SK-N-MC (cell line): ENCODE data around the gene GCK.

Experiments used
- DNase-seq: peaks from one replicate; pipeline ENCODE4 v3.0.0-alpha.2; 2011; ENCODE audit warnings: low read depth, low spot score
- H3K27ac ChIP-seq: fragments of 200-600 bp; sonication (generic); 2 replicates; pipeline ENCODE4 v1.5.1; 2016; ENCODE audit warnings: mixed run types
- H3K36me3 ChIP-seq: fragments of 200-600 bp; sonication (generic); 2 replicates; pipeline ENCODE4 v1.6.1; 2017; ENCODE audit warnings: antibody characterized with exemption, low read length, mixed read lengths; ENCODE audit not compliant: insufficient read depth
- H3K4me3 ChIP-seq: fragments of 200-600 bp; sonication (generic); 2 replicates; pipeline ENCODE4 v1.5.1; 2016
- H3K9ac ChIP-seq: fragments of 200-600 bp; sonication (generic); 2 replicates; pipeline ENCODE4 v1.8.0; 2017; ENCODE audit warnings: mixed run types, mixed read lengths; ENCODE audit not compliant: insufficient read length
- H3K9me3 ChIP-seq: fragments of 200-600 bp; sonication (generic); 2 replicates; pipeline ENCODE4 v1.6.1; 2017; ENCODE audit warnings: low read depth, mild to moderate bottlenecking, antibody characterized with exemption, low read length, moderate library complexity, mixed read lengths
- EZH2 ChIP-seq: fragments of 200-600 bp; sonication (generic); IDR thresholded peaks from one replicate; pipeline ENCODE4 v1.6.1; 2017; ENCODE audit warnings: antibody characterized with exemption
- FOXP2 ChIP-seq: optimal IDR thresholded peaks from 2 replicates; pipeline ENCODE3; 2011; ENCODE audit warnings: mild to moderate bottlenecking, moderate library complexity; ENCODE audit not compliant: insufficient read depth; ENCODE audit errors: extremely low read length, control extremely low read depth
- POLR2AphosphoS5 ChIP-seq: IDR thresholded peaks from 2 replicates; pipeline ENCODE4 v1.6.1; 2012; ENCODE audit warnings: mild to moderate bottlenecking, low read depth, low read length, borderline replicate concordance

The GCK gene

DNA sequence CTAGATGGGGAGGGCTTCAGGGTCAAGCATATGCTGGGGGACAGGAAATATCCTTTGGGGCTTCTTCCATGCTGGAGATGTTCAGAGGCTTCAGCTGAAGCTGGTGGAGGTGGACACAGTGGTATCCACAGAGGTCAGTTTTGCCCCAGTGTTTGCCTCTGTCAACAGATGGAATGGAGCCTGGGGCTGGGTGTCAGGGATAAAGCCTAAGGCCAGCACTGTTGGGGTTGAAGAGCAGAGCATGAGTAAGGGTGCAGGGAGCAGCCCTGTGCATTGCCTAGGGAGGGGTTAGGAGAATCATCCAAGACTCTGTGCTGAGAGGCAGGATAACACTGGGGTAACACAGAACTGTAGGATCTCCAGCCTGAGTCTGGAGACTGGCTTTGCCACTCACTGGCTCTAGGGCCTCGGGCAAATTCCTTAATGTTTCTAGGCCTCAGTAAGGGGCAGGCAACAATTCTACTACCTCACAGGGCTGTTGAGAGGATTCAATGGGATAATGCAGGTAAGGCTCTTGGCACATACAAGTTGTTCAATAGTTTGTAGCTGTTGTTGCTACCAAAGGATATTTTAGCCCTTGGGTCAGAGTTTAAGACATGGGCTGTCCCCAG is 26.3 kb downstream of the GCK start:
- Histone ChIP-seq H3K36me3 (no peaks in the 10 kb centered on the region), H3K9ac (no peak overlapping the region), H3K9me3 (no peaks in the 10 kb centered on the region), H3K27ac (no peak overlapping the region), H3K4me3 (no peak overlapping the region)
- TF ChIP-seq EZH2 (no peak), FOXP2 (no peak), POLR2AphosphoS5 (no peak)
- DNase-seq: no peak

DNA sequence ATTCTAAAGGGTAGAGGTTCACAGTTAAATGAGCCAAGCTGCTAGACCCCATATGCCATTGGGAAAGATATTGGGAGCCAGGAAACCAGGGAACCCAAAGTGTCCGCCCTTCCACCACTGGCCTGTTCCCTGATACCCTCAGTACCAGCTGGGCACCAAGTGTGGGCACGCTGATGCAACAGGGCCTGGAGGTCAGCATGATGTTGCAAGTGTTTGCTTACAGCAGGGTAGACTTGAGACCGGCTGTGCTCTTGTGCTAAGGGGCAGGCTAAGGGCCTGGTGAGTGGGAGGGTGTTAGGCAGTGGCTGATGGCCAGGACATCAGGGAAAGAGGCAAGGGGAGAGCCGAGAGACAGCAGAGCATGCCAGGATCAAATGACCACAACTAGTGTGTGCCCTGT is 27.1 kb downstream of the GCK start:
- H3K27ac ChIP-seq: no peak overlapping the region
- DNase-seq: no peak
- no peaks in the 10 kb centered on the region for H3K9me3 ChIP-seq
- H3K36me3 ChIP-seq: no peaks in the 10 kb centered on the region
- TF ChIP-seq FOXP2: no peak
- TF ChIP-seq EZH2: no peak
- TF ChIP-seq POLR2AphosphoS5: no peak
- H3K4me3 ChIP-seq: no peak overlapping the region
- no peak overlapping the region for H3K9ac ChIP-seq

DNA sequence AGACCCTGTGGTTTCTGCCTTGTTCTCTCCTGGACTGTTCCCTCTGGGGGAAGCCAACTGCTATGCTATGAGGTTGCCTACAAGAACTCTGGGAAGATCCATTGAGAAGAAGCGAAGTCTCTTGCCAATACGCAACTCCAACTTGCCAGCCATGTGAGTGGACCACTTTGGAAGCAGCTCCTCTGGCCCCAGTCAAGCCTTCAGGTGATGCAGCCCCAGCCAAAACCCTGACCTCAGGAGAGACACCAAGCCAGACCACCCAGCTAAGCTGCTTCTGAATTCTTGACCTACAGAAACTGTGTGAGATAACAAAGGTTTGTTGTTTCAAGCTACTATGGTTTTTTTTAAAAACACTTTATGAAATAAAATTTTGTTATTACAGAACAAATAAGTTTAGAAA is 27.9 kb downstream of the GCK start:
- Histone ChIP-seq H3K27ac (no peak overlapping the region), H3K4me3 (no peak overlapping the region), H3K9ac (no peak overlapping the region), H3K36me3 (no peaks in the 10 kb centered on the region), H3K9me3 (no peaks in the 10 kb centered on the region)
- TF ChIP-seq POLR2AphosphoS5 (no peak), EZH2 (no peak), FOXP2 (no peak)
- DNase-seq: no peak

DNA sequence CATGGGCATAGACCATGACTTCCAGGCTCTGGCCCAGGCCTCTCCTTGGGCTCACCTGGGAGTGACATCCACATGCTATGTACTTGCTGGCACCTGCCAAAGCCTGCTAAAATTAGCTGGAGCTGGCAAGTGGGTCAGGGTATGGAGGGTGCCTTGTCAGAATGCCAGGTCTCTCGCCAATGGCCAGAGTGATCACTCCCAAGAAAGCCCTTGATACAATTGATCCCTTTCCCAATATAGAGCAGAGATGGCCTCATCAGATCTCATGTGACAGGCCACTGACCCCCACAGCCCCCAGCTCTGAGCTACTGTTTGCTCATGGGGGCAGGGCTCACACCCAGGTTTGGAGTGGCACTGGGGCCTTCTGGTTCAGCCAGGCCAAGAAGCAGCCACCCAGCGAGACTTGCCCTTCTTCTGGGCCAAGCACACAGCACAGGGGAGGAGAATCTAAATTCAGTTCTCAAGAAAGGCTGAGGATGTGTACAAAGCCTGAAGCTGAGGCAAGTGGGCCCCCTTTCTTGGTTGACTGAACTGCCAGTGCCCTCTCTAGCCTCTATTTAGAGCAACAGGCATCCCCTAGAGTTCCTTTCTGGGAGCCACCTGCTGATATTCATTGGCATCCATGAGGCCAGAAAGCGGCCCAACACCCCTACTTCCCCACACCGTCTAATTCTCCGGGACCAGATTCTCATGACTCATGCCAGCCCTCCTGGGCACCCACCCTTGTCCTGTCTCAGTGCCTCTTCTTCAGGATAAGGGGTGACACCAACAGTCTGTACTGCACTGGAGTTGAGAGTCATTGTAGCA is 29.2 kb downstream of the GCK start:
- H3K4me3 ChIP-seq: no peak overlapping the region

DNA sequence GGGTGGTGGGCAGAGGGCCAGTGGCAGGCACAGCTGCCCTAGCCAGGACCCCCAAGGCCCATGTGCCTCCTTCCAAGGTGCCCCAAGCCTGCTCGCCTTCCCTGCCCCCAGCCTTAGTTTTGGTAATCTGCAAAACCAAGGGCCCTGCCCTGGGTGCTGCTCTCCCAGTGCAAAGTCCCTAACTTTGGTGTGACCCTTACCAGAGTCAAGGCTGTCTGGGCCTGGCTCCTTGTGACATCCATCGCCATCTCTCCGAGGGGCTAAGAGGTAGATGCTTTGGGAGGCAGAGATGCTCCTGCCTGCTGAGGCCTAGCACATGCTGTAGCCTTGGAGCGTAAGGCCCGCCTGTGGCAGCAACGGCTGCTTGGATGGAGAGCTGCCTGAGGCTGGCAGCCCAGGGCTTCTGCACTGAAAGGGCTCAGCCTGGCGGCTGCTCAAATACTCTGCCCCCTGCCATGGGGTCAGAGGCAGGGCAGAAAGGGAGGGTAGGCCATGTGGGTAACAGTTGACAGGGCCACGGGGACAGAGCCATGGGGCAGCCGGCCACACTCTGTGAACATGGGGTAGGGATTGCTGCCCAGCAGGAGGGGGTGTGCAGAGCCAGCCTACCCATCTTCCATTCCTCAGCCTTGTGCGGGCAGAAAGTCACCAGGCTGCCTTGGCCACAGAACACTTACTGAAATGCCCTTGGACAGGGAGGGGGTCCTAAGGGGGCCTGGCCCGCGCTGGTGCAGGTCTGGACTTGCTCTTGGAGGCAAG is 30.2 kb downstream of the GCK start:
- no peak overlapping the region for H3K4me3 ChIP-seq
- H3K27ac ChIP-seq: no peak overlapping the region
- no peak for DNase-seq
- no peak overlapping the region for H3K9ac ChIP-seq
- H3K36me3 ChIP-seq: no peaks in the 10 kb centered on the region
- no peak for TF ChIP-seq FOXP2
- no peak for TF ChIP-seq POLR2AphosphoS5
- no peak for TF ChIP-seq EZH2
- H3K9me3 ChIP-seq: no peaks in the 10 kb centered on the region

More for the DNA sequence above, 29.2 kb downstream of the GCK start:
- no peak for TF ChIP-seq POLR2AphosphoS5
- TF ChIP-seq FOXP2: no peak
- TF ChIP-seq EZH2: no peak
- Histone ChIP-seq H3K9me3 (no peaks in the 10 kb centered on the region), H3K36me3 (no peaks in the 10 kb centered on the region), H3K27ac (no peak overlapping the region), H3K9ac (no peak overlapping the region)
- DNase-seq: no peak

DNA sequence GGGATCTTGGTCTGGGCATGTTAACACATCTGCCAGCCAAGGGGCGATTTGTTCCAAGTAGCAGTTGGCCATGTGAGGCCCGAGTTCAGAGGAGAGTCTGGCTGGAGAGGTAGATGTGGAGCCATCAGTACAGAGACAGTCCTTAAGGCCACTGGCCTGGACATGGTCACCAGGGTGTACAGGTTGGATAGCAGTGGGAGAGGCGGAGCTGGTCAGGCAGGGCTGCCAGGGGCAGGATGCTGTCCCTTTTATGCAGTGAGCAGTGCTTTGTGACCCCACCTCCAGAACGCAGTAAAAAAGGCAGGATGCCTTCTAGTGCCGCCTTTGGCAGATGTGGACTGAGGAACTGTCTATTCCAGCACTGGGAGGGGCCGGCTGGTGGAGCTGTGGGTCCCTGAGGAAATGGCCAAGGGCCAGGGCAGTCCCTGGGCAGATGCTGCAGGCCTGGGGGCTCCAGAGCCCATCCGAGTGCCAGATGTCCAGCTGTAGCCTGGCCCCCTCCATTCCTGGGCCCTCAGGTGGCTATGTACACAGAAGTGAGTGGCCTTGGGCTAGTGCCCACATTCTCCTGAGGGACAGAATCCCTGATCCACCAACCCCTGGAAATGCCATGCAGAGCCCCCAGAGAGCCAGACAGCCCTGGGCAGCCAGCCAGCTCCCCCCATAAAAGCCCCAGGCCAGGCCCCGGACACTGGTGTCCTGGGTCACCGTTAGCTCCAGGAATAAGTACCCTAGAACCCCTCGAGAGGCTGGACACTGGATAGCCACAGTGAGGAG is 31.0 kb downstream of the GCK start:
- H3K27ac ChIP-seq: no peak overlapping the region
- H3K9me3 ChIP-seq: no peaks in the 10 kb centered on the region
- no peak overlapping the region for H3K4me3 ChIP-seq
- TF ChIP-seq FOXP2 (no peak), POLR2AphosphoS5 (no peak), EZH2 (no peak)
- H3K36me3 ChIP-seq: no peaks in the 10 kb centered on the region
- DNase-seq: no peak
- H3K9ac ChIP-seq: no peak overlapping the region

DNA sequence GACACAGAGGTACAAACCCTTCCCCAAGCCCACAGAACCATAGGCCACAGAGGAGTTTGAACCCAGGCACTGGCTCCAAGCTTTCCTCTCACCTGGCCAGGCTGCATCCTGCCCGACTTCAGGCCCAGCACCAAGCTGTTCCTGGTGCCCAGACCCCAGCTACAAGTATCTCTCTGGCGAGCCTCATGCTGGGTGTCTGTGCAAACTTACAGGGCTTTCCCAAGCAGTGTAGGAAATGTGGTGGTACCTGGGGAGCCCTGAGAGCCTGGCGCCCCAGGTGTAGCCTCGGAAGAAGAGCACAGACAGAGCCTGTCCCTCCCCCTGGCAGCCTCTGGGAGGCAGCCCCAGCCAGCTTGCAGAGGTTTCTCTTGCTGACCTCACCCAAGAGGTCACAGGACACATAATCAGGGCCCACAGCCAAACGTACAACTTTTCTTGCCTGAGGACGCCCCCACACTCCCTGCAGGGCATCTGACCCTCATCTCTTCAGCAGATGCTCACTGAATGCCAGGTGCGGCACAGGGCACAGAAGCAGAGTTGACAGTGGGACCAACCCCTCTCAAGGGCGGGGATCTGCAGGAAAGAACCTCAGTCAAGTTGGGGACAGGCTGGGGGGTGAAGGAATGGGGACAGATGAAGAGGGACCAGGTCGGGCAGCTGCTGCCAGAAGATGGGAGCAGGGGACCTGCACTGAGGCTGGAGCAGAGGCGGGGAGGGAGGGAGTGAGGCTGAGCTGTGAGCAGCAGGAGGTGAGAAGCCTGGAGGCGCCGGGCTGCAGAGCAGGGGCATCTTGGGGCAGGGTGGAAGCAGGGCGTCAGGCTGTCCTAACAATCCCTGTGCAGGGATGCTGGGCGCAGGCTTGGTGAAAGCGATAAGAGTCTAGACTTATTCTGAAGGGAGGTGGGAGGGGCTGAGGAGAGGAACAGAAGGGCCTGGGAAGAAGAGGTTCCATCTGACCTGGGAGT is 31.8 kb downstream of the GCK start:
- no peak overlapping the region for H3K9ac ChIP-seq

More for the DNA sequence above, 31.8 kb downstream of the GCK start:
- Histone ChIP-seq H3K27ac (no peak overlapping the region), H3K9me3 (no peaks in the 10 kb centered on the region), H3K36me3 (no peaks in the 10 kb centered on the region), H3K4me3 (no peak overlapping the region)
- no peak for TF ChIP-seq FOXP2
- no peak for TF ChIP-seq EZH2
- no peak for TF ChIP-seq POLR2AphosphoS5
- no peak for DNase-seq
